ENCODE measurements around the gene CDC16. TPM values are rescaled to one million over a fixed set of nuclear protein-coding genes. Genes with fewer than 3 reads are reported as not detected.

The CDC16 gene
- total RNA-seq, 1 experiment from 2014 or later, result 57.6 TPM

Small RNA genes within 50 kb of the gene (small RNA-seq; reads per million reads assigned to genes)
- gene MIR4502 (not detected), gene MIR548AR (not detected)

Other genes starting within 250 kb of the CDC16 start
- 37.8 and 41.7 TPM in 2 replicates for gene RASA3, start 102.3 kb upstream of the CDC16 start, total RNA-seq (2014; rRNA removed; shearing (Covaris generic))
- gene CFAP97D2, start 55.6 kb upstream of the CDC16 start, total RNA-seq (2014; rRNA removed; shearing (Covaris generic)), result not detected in 2 replicates
- 23.6 and 33.3 TPM in 2 replicates for gene UPF3A, start 46.7 kb downstream of the CDC16 start, total RNA-seq (2014; rRNA removed; shearing (Covaris generic))
- gene CHAMP1, start 79.6 kb downstream of the CDC16 start, total RNA-seq (2014; rRNA removed; shearing (Covaris generic)), result 25.4 and 26.3 TPM in 2 replicates